Measurements from ENCODE around the gene DENND5B.
"Not testable (repeated sequence)": the region's sequence is repeated elsewhere in the genome, so short reads cannot be mapped to it uniquely, and the experiment has no call there.

Gene DENND5B

GRCh38 chr12:31499567-31499966 lies 91.4 kb downstream of the DENND5B start:
- DNase-seq: no peak

GRCh38 chr12:31498424-31498823 lies 92.5 kb downstream of the DENND5B start:
- no peak for DNase-seq

- no peak for DNase-seq
Observed at GRCh38 chr12:31496257-31496656, 94.7 kb downstream of the DENND5B start.

GRCh38 chr12:31494455-31494854 lies 96.5 kb downstream of the DENND5B start:
- no peak for DNase-seq

GRCh38 chr12:31492599-31493196 lies 98.2 kb downstream of the DENND5B start:
- DNase-seq: no peak

- DNase-seq: peak; percentile 70
Observed at GRCh38 chr12:31491841-31492598, 98.9 kb downstream of the DENND5B start.

GRCh38 chr12:31491241-31491794 lies 99.6 kb downstream of the DENND5B start:
- no peak for DNase-seq

- no peak for DNase-seq
Observed at GRCh38 chr12:31488737-31489338, 102.1 kb downstream of the DENND5B start.

GRCh38 chr12:31485571-31485970 lies 105.4 kb downstream of the DENND5B start:
- DNase-seq: no peak

- DNase-seq: no peak
Observed at GRCh38 chr12:31482816-31483215, 108.1 kb downstream of the DENND5B start.

- no peak for DNase-seq
Observed at GRCh38 chr12:31481415-31481814, 109.5 kb downstream of the DENND5B start.

- no peak for DNase-seq
Observed at GRCh38 chr12:31479516-31480210, 111.3 kb downstream of the DENND5B start.

GRCh38 chr12:31478898-31479297 lies 112.0 kb downstream of the DENND5B start:
- DNase-seq: no peak

- DNase-seq: no peak
Observed at GRCh38 chr12:31478425-31478824, 112.5 kb downstream of the DENND5B start.

GRCh38 chr12:31477687-31478086 lies 113.2 kb downstream of the DENND5B start:
- DNase-seq: no peak

GRCh38 chr12:31476437-31476836 lies 114.5 kb downstream of the DENND5B start:
- no peak for DNase-seq

- not testable (repeated sequence) for DNase-seq
Observed at GRCh38 chr12:31475610-31476009, 115.3 kb downstream of the DENND5B start.

GRCh38 chr12:31474751-31475150 lies 116.2 kb downstream of the DENND5B start:
- no peak for DNase-seq

- no peak for DNase-seq
Observed at GRCh38 chr12:31471823-31472222, 119.1 kb downstream of the DENND5B start.

- DNase-seq: no peak
Observed at GRCh38 chr12:31471051-31471450, 119.9 kb downstream of the DENND5B start.

- no peak for DNase-seq
Observed at GRCh38 chr12:31470459-31470858, 120.5 kb downstream of the DENND5B start.

- peak; percentile 36 for DNase-seq
Observed at GRCh38 chr12:31466768-31467167, 124.2 kb downstream of the DENND5B start.

- DNase-seq: no peak
Observed at GRCh38 chr12:31465002-31465401, 125.9 kb downstream of the DENND5B start.
